ES-I3 (cell line): ENCODE results near the gene PRR5L.

Experiments
- H3K36me3 ChIP-seq: 2 replicates; pipeline ENCODE4 v1.6.1; 2013; ENCODE audit warnings: mild to moderate bottlenecking, low read length, control low read depth, moderate library complexity; ENCODE audit not compliant: insufficient read depth
- H3K4me1 ChIP-seq: 2 replicates; pipeline ENCODE4 v1.6.1; 2013; ENCODE audit warnings: mild to moderate bottlenecking, control low read depth, low read length; ENCODE audit not compliant: insufficient read depth
- H3K9ac ChIP-seq: 2 replicates; pipeline ENCODE4 v1.6.1; 2013; ENCODE audit warnings: low read depth, mild to moderate bottlenecking, low read length, moderate library complexity
- H3K9me3 ChIP-seq: 2 replicates; pipeline ENCODE4 v1.6.1; 2013; ENCODE audit warnings: mild to moderate bottlenecking, low read length, moderate library complexity; ENCODE audit not compliant: control insufficient read depth, insufficient read depth

Gene PRR5L

DNA sequence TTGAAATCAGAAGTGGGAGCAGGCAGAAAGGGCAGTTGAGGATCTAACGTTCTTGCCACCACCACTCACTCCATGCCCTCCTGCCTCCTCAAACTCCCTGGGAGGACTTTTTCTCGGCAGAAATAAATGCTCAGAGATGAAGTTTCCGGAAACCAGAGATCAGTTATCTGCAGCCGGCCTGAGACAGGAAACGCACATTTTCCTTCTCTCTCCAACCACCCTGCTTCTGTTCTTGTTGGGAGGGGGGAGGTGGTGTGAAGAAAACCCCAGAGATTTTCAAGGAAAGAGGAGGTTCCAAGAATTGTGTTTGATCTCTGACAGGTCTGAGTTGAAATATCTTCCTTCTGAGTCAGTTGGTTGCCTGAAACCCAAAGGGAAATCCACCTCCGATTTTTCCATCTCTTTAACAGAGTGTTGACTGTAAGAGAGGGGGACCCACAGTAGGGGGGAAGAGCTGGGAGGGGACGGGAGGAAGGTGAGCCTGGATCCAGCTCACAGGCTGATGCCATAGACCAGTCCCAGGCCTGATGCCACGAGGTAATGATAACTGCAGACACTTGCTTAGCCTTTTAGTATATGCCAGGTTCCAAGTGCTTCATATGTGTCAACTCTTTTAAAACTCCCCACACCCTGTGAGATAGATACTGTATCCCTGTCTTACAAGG lies 113.2 kb downstream of the PRR5L start:
- Histone ChIP-seq H3K9me3 (no peaks in the 10 kb centered on the region), H3K36me3 (peaks cover 8% of the 10 kb centered on the region), H3K4me1 (no peaks in the 10 kb centered on the region; the same call in 1 of the 2 replicates), H3K9ac (no peak overlapping the region)

DNA sequence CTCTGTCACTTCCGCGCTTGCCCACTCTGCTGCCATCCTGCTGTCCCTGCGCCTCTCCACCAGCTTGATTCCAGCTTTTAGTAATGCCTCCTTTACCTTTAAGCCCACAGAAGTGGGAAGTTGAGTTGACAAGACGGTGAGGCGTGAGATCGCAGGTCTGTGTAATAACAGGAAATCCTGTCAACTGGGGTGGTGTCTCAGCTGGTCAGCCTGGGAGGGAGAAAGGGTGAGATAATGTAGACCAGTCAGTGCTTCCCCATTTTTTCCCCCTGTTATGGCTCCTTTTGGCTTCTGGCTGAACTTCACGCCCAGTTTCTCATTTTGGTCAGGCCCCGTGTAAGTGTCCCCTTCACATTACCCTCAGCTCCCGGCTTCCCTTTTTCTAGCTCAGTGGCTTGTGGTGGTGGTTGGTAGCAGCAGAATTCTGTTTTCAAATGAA lies 115.1 kb downstream of the PRR5L start:
- H3K36me3 ChIP-seq: peaks cover 8% of the 10 kb centered on the region; the same call in 1 of the 2 replicates
- H3K9ac ChIP-seq: no peak overlapping the region
- no peaks in the 10 kb centered on the region for H3K9me3 ChIP-seq
- no peaks in the 10 kb centered on the region; the same call in 1 of the 2 replicates for H3K4me1 ChIP-seq

DNA sequence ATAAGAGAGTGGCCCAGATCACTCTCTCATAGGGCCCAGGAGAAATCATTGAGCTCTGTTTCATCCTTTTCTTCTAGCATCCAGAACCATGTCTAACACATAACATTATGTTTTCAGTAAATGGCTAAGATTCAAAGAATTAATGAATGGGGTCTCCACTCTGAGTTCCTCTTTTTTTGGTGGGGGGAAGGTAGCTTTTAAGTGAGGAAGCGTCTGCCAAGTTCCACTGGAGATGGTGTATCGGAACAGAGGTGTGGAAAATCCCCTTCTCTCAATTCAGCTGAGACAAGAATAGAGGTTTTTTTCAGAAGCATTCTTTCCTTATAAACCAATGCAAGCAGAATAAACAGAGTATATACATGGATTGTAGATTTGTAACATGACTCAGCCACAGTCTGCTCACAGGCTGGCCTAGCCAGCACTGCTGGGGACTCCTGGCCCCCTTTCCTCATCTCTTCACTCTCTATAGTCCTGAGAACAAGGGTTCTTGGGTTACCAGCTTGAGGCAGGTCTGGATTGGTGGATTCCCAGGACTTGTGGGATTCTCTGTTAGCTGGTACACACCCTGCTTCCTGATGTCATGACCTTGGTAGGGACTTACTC lies 116.8 kb downstream of the PRR5L start:
- Histone ChIP-seq H3K4me1 (no peaks in the 10 kb centered on the region; the same call in 1 of the 2 replicates), H3K36me3 (peaks cover 8% of the 10 kb centered on the region; the same call in 1 of the 2 replicates), H3K9me3 (no peaks in the 10 kb centered on the region), H3K9ac (no peak overlapping the region)

DNA sequence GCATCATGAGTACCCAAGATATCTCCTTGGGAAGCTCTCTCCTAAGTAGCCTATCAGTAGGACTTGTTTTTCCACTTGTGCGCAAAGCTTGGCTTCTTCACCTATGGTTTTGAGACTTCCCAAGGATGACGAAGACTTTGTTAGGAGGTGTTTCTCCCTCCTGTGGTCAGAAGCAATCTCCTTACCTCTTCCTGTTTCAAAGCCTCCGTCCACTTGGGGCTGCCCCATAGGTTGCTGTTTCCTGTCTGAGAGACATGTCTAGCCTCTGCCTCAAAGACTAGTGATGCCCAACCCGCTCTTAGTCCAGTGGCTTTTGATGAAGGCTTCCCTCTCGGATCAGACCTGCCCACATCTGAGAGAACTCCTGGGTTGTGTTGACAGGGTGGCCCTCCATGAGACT lies 121.1 kb downstream of the PRR5L start:
- no peak overlapping the region for H3K9ac ChIP-seq
- H3K36me3 ChIP-seq: peaks cover 4% of the 10 kb centered on the region
- H3K9me3 ChIP-seq: no peaks in the 10 kb centered on the region
- H3K4me1 ChIP-seq: no peaks in the 10 kb centered on the region

DNA sequence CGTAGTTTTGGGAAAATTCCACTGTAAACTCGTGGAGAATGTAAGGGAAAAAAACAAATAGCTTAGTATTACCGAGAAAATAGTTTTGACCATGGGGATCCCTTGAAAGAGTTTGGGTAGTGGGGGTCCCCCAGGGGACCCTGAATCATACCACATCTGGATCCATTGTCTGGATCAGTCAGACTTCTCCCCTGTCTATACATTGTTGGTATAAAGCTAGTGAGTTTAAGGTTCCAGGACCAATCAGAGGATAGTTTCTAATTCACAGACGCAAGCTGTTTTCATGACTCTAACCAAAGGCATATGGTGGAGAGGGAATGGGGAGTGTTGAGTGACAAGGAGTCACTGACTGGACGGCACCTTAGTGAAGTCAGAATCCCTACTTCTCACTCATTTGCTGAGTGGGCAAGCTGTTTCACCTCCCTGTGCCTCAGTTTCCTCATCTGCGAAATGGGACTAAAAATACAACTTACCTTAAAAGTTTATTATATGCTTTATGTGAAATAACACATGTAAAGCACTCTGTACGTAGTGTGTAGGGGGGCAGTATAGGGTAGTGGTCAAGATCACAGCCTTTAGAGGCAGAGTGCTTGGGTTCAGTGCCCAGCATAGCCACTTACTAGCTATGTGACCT lies 123.8 kb downstream of the PRR5L start:
- Histone ChIP-seq H3K9me3 (no peaks in the 10 kb centered on the region), H3K36me3 (no peaks in the 10 kb centered on the region; the same call in 1 of the 2 replicates), H3K4me1 (no peaks in the 10 kb centered on the region), H3K9ac (no peak overlapping the region)

DNA sequence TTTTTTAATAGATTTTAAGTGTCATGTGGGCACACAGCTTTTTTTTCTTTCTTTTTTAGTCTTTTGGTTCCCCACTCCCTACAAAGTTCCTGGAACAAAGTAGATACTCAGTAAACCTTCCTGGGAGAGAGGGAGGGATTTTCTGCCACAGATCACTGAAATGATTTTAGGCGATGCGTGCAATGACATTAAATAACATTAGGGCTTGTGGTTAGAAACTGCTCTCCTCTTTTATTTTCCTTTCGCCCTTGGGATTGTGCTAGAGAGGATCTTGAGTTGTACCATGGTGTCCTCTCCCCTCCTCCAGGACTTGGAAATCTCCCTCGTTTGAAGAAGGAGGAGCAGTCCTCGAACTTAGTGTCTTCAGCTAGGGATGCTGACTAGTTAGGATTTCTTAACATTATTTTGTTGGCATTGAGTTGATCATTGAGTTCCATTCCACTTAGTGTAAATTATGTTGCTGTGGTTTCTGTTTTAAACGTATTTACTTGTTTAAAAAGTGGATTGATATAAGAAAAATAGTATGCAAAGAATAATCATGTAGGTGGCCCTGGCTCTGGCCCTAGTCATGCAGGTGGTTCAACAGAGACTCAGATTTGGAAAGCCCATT lies 125.6 kb downstream of the PRR5L start:
- no peak overlapping the region for H3K9ac ChIP-seq
- no peaks in the 10 kb centered on the region; the same call in 1 of the 2 replicates for H3K36me3 ChIP-seq
- H3K4me1 ChIP-seq: no peaks in the 10 kb centered on the region
- H3K9me3 ChIP-seq: no peaks in the 10 kb centered on the region

DNA sequence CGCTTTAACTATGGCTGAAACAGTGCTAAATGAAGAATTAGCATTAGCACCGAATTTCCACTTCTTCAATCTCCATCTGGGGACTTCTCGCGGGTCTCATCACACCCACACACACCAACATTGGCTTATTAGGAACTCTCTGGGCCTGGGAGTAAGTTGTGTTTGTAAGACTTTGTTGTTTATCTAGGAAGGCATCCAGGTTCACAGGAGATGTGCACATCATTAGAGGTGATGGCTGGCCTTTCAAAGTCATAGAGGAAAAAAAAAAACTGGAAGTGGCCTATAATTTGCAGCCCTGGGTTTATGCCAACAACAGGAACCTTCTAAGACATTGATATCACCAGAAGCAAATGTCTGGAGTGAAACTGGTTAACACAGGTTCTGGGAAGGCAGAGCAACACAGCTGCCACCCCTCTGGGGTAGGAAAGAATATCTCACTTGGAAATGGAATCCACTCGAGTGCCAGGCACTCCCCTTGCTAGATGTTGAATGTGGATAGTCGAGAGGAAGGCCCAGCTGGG lies 129.5 kb downstream of the PRR5L start:
- H3K36me3 ChIP-seq: no peaks in the 10 kb centered on the region; the same call in 1 of the 2 replicates
- H3K4me1 ChIP-seq: no peaks in the 10 kb centered on the region

DNA sequence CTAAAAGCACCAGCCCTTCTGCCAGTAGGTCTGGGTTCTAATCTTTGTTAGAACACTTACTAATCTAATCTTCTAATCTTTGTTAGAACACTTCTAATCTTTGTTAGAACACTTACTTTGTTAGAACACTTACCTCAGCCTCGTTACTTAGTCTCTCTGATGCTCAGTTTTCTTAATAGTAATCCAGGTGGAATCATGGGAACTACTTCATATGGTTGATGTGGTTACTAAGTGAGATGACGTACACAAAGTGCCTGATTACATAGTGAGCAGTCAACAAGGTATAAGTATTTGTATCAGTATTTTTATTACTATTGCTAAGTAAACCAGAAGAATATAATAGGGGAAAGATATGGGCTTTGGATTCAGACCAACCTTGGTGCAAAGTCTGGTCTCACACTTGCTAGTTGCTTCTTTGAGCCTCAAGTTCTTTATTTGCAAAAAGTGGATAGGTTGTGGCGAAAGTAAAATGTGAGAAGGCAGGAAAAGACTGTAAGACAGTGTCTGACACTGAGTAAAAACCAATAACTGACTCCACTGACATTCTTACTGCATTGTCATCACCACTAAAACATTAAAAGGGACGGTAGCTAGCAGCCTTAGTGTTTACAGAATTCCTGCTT lies 130.2 kb downstream of the PRR5L start:
- no peaks in the 10 kb centered on the region for H3K9me3 ChIP-seq
- no peaks in the 10 kb centered on the region for H3K4me1 ChIP-seq
- no peaks in the 10 kb centered on the region; the same call in 1 of the 2 replicates for H3K36me3 ChIP-seq
- no peak overlapping the region for H3K9ac ChIP-seq

More for the DNA sequence above, 129.5 kb downstream of the PRR5L start:
- Histone ChIP-seq H3K9me3 (no peaks in the 10 kb centered on the region), H3K9ac (no peak overlapping the region)

DNA sequence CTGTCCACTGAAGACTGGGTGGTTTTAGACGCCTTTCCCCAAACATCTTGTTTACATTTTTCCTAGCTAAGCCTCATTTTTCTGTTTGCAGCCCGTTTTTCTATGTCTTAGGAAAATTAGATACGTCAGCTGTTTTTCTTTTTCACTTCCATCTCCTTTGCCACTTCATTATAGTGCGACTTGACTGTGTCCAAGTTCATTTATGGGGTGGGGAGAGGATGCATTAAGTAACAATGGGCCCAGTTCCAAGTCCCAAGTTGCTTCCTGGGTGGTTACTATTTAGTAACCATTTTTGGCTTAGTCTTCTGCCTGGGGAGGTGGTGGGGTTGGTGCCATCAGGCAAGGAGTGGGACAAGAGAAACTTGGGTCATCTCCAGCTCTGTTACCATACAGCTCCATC lies 131.0 kb downstream of the PRR5L start:
- no peak overlapping the region for H3K9ac ChIP-seq
- H3K4me1 ChIP-seq: no peaks in the 10 kb centered on the region
- H3K9me3 ChIP-seq: no peaks in the 10 kb centered on the region
- H3K36me3 ChIP-seq: no peaks in the 10 kb centered on the region; the same call in 1 of the 2 replicates

DNA sequence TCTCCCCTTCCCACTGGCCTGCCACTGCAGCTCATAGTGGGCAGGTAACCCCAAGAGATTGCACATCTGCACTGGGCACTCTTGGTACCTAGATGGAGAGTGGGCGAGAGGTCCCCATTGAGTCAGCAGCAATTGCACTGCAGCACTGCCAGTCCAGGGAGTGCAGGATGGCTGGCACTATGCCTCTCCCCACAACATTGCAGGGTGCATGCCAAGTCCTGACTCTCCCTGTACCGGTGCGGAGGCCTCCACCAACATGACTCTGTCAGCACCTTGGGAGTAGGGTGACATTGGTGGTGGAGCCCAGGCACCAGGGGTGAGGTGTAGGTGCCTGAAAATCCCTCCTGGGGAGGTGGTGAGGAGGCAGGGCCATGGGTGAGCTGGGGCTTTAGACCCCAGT lies 131.8 kb downstream of the PRR5L start:
- no peaks in the 10 kb centered on the region for H3K36me3 ChIP-seq
- H3K9me3 ChIP-seq: no peaks in the 10 kb centered on the region
- no peak overlapping the region for H3K9ac ChIP-seq
- no peaks in the 10 kb centered on the region for H3K4me1 ChIP-seq

DNA sequence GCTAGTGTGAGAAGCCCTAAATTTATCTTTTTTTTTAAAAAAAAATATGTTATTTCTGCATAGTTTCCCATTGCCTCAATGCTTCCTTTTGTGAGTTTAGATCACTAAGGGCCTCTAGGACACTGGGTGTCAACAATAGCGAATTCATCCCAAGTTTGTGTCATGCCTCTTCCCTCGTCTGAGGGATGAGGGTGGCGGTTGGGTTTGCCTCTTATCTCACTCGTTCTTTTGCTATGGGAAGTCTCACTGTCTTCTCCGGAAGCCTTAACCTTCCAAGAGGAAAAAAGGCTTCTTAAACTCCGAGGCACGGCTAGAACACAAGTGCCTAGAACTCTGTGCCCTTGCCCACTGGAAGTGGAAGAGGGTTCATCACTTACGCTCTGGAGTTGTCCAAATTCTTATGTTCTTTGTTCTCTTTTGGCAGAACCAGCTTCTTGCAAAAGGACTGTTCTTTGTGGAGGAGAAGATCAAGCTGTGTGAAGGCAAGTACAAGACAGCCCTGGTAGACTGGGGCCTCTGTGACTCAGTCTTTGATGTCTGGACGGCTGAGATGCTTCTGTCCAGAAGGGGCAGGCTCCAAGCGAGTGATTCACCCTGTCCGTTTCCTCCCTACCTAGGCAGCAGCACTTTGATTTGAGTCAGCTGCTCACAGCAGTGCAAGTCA lies 135.5 kb downstream of the PRR5L start:
- Histone ChIP-seq H3K36me3 (no peaks in the 10 kb centered on the region), H3K9me3 (no peaks in the 10 kb centered on the region), H3K9ac (no peak overlapping the region), H3K4me1 (no peaks in the 10 kb centered on the region)

DNA sequence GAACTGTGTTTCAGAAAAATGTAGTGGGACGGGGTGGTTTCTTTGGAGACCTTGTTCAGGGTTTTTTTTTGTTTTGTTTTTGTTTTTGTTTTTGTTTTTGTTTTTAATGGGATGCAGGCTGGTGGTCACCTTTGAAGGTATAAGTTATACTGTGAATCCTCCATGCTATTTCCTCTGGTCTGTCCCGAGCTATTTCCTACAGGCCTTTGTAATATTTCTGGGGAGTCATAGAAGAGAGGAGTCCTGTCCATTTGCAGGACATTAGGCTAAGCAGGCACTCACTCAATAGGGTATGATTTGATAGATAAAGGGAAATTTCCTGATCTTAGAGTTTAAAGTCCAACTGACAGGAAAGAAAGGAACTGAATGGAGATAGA lies 136.0 kb downstream of the PRR5L start:
- Histone ChIP-seq H3K4me1 (no peaks in the 10 kb centered on the region), H3K36me3 (no peaks in the 10 kb centered on the region), H3K9me3 (no peaks in the 10 kb centered on the region), H3K9ac (no peak overlapping the region)

DNA sequence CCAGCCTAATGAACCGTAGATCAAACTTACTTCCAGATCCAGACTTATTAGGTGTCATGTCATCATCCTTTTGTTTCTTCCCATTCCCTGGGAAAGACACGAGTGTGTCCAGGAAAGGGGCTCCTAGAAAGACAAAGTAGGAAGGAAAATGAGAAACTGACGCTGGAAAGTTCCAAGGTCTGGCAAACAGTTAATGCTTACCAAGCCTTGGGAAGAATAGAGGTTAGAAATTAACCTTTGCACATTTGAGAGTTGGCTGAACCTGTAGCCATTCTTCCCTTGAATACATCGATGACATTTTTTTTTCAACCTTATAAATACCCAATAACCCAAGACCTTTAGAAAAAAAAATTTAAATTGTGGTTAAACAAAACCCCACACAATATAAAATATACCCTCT lies 136.7 kb downstream of the PRR5L start:
- H3K36me3 ChIP-seq: no peaks in the 10 kb centered on the region

DNA sequence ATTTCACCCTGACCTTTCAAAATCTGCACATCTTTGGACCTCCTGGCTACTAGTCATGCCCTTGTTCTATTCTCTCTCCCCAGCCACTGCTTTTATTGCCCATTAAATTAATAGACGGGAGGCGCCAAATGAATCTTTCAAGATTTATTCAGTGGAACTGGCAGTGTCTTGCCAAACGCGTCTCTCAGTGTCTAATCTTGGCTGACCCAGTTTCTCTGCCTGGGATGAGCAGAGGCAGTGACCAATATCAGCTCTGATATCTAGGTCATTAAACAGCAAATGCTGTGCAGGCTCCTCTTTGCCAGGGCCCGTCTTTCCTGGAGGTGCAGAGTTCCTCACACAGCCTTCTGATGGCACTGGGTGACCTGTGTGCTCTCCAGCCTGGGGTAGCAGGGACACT lies 140.0 kb downstream of the PRR5L start:
- no peak overlapping the region for H3K9ac ChIP-seq
- H3K36me3 ChIP-seq: no peaks in the 10 kb centered on the region
- H3K9me3 ChIP-seq: no peaks in the 10 kb centered on the region
- no peaks in the 10 kb centered on the region for H3K4me1 ChIP-seq

More for the DNA sequence above, 136.7 kb downstream of the PRR5L start:
- no peaks in the 10 kb centered on the region for H3K4me1 ChIP-seq
- H3K9me3 ChIP-seq: no peaks in the 10 kb centered on the region
- H3K9ac ChIP-seq: no peak overlapping the region
